Measurements from ENCODE around the gene BBX. TPM values are rescaled to one million over a fixed set of nuclear protein-coding genes. Genes with fewer than 3 reads are reported as not detected.

BBX gene
- total and polyA plus RNA-seq, 4 donors: 4.7 to 25.1 (median 20.5) TPM

GRCh38 chr3:107837895-107838612 lies 315.3 kb downstream of the BBX start (continued):
- TF ChIP-seq CTCF (IDR thresholded peaks at IDR 0.05; ENCODE audit: low read depth, low read length, missing input control): no peak
- TF ChIP-seq SP1 (IDR thresholded peaks at IDR 0.05): no peak
- TF ChIP-seq GABPA (IDR thresholded peaks at IDR 0.05 in 1 of 2, conservative IDR thresholded peaks at IDR 0.05 in 1 of 2): no peak
- no peak for TF ChIP-seq MAX (IDR thresholded peaks at IDR 0.05)

GRCh38 chr3:107841831-107842230 lies 319.1 kb downstream of the BBX start:
- H3K9ac ChIP-seq (ENCODE audit: low read depth in 1 of 2, low read length in 2 of 2): no peak overlapping the region
- no peak for DNase-seq (ENCODE audit: low spot score)
- H3K36me3 ChIP-seq (ENCODE audit: control insufficient read depth in 4 of 4, insufficient read depth in 3 of 4, low read depth in 1 of 4, low read length in 3 of 4): no peaks in the 10 kb centered on the region
- no peak for TF ChIP-seq TAF1 (conservative IDR thresholded peaks at IDR 0.05)
- no peak for TF ChIP-seq NR2F2 (IDR thresholded peaks at IDR 0.05)
- TF ChIP-seq MAX (IDR thresholded peaks at IDR 0.05): no peak
- no peak for TF ChIP-seq FOXA2 (IDR thresholded peaks at IDR 0.05)
- TF ChIP-seq REST (IDR thresholded peaks at IDR 0.05): no peak
- TF ChIP-seq GABPA (IDR thresholded peaks at IDR 0.05 in 1 of 2, conservative IDR thresholded peaks at IDR 0.05 in 1 of 2): no peak
- TF ChIP-seq ZBTB33 (IDR thresholded peaks at IDR 0.05): no peak
- H3K4me3 ChIP-seq (ENCODE audit: low read depth in 1 of 3, low read length in 3 of 3): no peak overlapping the region
- 93% methylated on average over 4 of the region's 4 CpGs for WGBS
- no peak overlapping the region for H3K27ac ChIP-seq (ENCODE audit: low read depth in 1 of 2, low read length in 2 of 2)
- no peaks in the 10 kb centered on the region for H3K9me3 ChIP-seq (ENCODE audit: control insufficient read depth in 4 of 4, low read length in 3 of 4)
- no peaks in the 10 kb centered on the region for H3K27me3 ChIP-seq (ENCODE audit: control insufficient read depth in 4 of 4, insufficient read depth in 4 of 4, low read length in 3 of 4)
- H3K4me1 ChIP-seq (ENCODE audit: control insufficient read depth in 4 of 4, insufficient read depth in 4 of 4, low read length in 3 of 4): peaks cover 0 to 3% (median 2%) of the 10 kb centered on the region in 4 donors

- TF ChIP-seq HNF4G (IDR thresholded peaks at IDR 0.05): no peak
- no peak for TF ChIP-seq ZBTB33 (IDR thresholded peaks at IDR 0.05)
- no peak for TF ChIP-seq FOXA2 (IDR thresholded peaks at IDR 0.05)
- TF ChIP-seq MAX (IDR thresholded peaks at IDR 0.05): no peak
- TF ChIP-seq RXRA (IDR thresholded peaks at IDR 0.05): no peak
- no peak for TF ChIP-seq NR2F2 (IDR thresholded peaks at IDR 0.05)
- no peak for TF ChIP-seq ATF3 (IDR thresholded peaks at IDR 0.05)
- Histone ChIP-seq H3K27ac (ENCODE audit: low read depth in 1 of 2, low read length in 2 of 2) (no peak overlapping the region), H3K4me1 (ENCODE audit: control insufficient read depth in 4 of 4, insufficient read depth in 4 of 4, low read length in 3 of 4) (peaks cover 0 to 3% (median 2%) of the 10 kb centered on the region in 4 donors), H3K9me3 (ENCODE audit: control insufficient read depth in 4 of 4, low read length in 3 of 4) (no peaks in the 10 kb centered on the region), H3K4me3 (ENCODE audit: low read depth in 1 of 3, low read length in 3 of 3) (no peak overlapping the region), H3K9ac (ENCODE audit: low read depth in 1 of 2, low read length in 2 of 2) (no peak overlapping the region), H3K27me3 (ENCODE audit: control insufficient read depth in 4 of 4, insufficient read depth in 4 of 4, low read length in 3 of 4) (no peaks in the 10 kb centered on the region), H3K36me3 (ENCODE audit: control insufficient read depth in 4 of 4, insufficient read depth in 3 of 4, low read depth in 1 of 4, low read length in 3 of 4) (no peaks in the 10 kb centered on the region)
- no peak for DNase-seq (ENCODE audit: low spot score)
- 80% methylated on average over 8 of the region's 8 CpGs for WGBS
These were observed 320.2 kb downstream of the BBX start for GRCh38 chr3:107842940-107843339.
